GM13976 (cell line): Measurements from ENCODE around the gene EMILIN1.

Experiments
- DNase-seq: peaks from one replicate; pipeline ENCODE4 v3.0.0; 2012; ENCODE audit warnings: low spot score
- in situ Hi-C: fragments of 300-500 bp; cut with MboI; formaldehyde crosslinking; loops from one replicate; pipeline ENCODE4 v1.12.0; 2022; ENCODE audit warnings: low sequenced_read_pairs, mixed read lengths, inconsistent platforms; ENCODE audit not compliant: unreplicated experiment
- TF ChIP-seq, protein P1 (sequence below): IDR thresholded peaks from 2 replicates; pipeline ENCODE4 v1.5.1; 2012; ENCODE audit warnings: borderline replicate concordance, mild to moderate bottlenecking; ENCODE audit not compliant: insufficient read depth; ENCODE audit errors: extremely low read depth, missing control alignments, control extremely low read depth

Gene EMILIN1

DNA sequence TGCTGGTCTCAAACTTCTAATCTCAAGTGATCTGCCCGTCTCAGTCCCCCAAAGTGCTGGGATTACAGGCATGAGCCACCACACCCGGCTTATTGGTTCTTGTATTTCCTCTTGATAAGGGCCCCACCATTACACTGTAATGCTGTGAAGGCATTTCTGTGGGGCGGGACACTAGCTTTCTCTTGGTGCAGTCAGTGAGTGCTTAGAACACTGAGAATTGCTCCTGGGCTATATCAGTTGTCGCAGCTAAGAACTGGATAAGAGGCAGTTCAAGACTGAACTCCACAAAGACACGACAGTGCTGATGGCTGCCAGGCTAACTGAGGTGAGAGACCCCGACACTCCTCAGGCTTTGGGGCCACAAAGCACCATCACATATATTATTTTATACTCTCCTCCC, 10.2 kb downstream of the EMILIN1 start:
- in situ Hi-C loops, result no loop called here

DNA sequence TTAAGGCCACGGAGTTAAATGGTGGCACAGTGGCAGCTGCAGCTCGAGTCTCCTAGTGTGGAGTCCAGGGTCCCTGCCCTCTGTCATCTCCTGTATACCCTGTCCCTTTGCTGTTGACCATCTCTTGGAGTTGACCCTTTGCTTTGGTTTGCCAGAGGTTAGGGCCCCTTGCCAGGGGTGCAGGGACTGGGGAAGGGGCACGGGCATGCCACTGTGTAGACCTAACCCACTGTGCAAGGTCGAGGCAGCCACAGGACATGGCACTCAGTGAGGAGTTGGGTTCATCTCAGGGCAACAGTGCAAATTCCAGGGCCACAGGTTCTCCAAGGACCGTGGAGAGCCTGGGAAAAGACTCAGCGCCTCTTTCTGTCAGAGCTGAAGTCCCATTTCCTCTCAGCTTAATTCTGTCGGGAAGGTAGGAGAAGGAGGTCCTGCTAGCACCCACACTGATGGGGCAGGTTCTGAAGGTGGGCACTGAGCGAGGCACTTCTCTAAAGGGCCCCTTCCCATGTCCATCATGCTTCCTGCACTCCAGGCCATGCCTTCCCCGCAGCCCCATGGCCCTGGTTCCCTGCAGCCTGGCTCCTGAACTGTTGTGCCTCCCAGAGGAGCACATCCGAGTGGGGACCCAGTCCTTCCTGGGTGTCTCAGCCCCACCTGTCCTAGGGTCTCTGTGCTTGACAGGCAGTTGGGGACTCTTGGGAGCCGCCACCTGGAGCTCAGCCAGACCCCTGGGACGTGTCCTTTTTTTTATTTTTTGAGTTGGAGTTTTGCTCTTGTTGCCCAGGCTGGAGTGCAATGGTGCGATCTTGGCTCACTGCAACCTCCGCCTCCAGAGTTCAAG, 10.9 kb downstream of the EMILIN1 start:
- TF ChIP-seq, protein P1, sequence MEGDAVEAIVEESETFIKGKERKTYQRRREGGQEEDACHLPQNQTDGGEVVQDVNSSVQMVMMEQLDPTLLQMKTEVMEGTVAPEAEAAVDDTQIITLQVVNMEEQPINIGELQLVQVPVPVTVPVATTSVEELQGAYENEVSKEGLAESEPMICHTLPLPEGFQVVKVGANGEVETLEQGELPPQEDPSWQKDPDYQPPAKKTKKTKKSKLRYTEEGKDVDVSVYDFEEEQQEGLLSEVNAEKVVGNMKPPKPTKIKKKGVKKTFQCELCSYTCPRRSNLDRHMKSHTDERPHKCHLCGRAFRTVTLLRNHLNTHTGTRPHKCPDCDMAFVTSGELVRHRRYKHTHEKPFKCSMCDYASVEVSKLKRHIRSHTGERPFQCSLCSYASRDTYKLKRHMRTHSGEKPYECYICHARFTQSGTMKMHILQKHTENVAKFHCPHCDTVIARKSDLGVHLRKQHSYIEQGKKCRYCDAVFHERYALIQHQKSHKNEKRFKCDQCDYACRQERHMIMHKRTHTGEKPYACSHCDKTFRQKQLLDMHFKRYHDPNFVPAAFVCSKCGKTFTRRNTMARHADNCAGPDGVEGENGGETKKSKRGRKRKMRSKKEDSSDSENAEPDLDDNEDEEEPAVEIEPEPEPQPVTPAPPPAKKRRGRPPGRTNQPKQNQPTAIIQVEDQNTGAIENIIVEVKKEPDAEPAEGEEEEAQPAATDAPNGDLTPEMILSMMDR, result no peak
- in situ Hi-C loops, result no loop called here
- DNase-seq, result no peak

More for the DNA sequence above, 10.2 kb downstream of the EMILIN1 start:
- TF ChIP-seq, protein P1, result no peak
- no peak for DNase-seq

DNA sequence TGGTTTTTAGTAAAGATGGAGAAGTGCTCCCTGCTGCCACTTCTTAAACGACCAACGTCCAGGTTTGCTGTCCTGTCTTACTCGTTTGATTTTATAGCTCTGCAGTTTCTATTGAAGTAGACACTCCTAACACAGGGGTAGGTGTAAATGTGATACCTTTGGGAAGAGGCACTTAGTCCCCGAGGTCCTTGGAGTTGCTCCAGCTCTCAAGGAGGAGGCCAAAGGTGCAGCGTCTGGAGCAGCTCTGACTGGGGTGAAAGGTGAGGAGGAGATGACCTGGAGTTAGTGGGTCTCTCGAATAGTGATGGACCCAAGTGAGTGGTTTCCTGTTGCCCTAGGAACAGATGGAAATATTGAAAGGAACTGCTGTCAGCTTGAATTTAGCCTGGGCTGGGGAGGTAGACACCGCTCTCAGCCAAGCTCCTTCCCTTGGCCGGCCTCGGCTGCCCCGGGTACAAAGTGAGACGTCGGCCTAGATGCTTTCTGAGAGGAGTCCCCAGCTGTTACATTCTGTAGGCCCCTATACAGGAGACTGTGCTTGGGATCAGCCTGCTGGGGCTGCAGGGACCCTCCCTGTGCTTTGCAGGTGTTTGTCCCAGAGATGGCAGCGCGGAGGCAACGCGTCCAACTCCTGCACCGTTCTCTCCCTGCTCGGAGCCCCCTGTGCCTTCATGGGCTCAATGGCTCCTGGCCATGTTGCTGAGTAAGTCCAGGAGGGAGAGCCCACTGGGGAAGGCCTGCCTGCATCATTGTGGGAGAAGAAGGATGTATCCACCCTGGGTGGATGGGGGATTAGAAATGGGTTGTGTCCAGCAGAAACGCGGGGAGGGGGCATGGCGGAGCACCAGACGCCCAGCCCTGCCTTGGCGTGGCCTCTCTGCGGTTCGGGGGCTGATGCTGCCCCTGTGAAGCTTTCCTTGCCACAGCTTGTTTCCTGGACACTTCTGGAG, 13.6 kb downstream of the EMILIN1 start:
- TF ChIP-seq, protein P1, result no peak
- in situ Hi-C loops, result loop anchor here (10.0 kb wide), 1 partner anchor 103 kb away; no protein-coding TSS in a partner anchor
- no peak for DNase-seq

DNA sequence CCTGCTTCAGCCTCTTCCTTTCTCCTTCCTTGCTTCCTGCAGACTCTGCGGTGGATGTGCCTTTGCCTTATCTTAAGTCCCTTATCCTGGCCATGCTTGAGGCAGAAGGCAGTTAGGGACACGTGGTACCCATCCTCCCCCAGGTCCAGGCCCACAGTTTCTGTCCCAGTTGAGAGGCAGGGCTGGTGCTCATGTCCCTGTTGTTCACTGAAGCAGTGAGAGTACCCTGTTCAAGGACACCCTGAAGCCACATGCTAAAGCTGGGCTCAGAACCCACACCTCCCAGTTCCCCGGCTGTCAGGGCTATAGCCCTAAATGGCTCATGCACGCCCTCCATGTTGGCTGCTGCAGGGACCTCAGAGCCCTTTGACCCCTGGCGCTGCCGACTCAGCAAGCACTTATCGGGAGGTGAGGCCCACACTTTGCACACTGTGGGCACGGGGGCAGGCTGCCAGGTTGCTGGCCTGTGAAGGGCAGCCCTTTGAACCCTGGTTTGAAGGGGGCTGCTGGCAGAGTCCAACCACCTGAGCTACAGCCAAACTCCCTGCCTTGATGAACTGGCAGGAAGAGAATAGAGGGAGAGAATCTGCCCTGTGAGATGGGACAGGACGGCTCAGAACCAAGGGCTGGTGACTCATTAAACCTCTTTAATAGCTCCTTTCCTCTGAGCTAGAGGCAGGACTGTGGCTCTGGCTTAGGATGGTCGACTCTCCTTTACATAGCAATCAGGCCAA, 14.4 kb downstream of the EMILIN1 start:
- no peak for DNase-seq
- in situ Hi-C loops, result loop anchor here (10.0 kb wide), 1 partner anchor 102 kb away; no protein-coding TSS in a partner anchor
- TF ChIP-seq, protein P1, result no peak

DNA sequence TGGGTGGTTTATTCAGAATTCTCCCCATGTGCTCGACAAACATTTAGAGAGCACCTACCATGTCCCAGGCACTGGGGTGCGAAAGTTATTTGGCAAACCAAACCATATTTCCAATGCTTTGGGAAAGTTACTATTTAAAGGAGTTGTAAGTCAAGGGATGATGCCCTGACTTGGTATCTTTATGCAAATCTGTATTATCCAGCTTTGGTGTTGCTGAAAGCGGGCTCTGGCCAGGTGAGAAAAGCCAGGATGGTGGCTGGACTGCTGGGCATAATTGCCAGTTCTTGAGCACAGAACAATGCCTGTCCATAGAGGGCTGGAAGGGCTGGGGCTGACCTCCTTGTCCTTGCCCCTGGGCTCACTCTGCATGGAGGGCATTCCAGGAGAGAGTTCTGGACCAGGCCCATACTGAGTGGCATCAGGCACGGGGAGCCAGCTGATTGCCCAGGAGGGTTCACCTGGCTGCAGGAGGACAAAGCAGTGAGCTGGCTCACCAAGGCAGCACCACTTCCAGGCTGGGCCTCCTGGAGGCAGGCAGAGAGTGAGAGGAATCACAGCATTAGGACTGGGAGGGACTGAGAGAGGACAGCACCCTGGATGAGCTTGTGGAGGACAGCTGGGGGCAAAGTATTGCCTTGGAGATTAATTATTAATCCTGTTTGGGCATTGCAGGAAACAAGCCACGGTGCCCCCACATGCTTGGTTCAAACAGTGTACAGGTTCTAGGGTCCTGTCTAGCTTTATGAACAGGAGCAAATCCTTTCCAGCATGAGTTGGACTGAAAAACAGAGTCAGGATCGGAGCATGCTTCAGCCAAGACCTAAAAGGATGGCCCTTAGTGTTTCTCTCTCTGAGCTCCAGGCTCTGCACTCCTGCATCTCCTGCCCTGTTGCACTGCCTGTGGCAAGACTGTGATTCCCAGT, 15.3 kb downstream of the EMILIN1 start:
- TF ChIP-seq, protein P1, result no peak
- no peak for DNase-seq
- in situ Hi-C loops, result loop anchor here (10.0 kb wide), 1 partner anchor 101 kb away; no protein-coding TSS in a partner anchor
